Calu3 (cell line): Measurements from ENCODE around the gene ADGRG4. TPM values are rescaled to one million over a fixed set of nuclear protein-coding genes. Genes with fewer than 3 reads are reported as not detected.

Experiments used
- BruUV-seq: library from RNA; stranded (reverse); fragments of 400-500 nt; replicated peaks from 2 replicates; lab custom pipeline; 2021; lab: Mats Ljungman, UMichigan
- CTCF ChIA-PET: fragments of 300-600 bp; sonication (Branson Sonifier 250); formaldehyde crosslinking; loops from one replicate; lab custom pipeline; 2022; ENCODE audit warnings: antibody characterized with exemption; lab: Charles Lee
- DNase-seq: peaks from one replicate; pipeline ENCODE4 v3.0.0; 2022
- H3K27ac Mint-ChIP-seq: one replicate; pipeline ENCODE4 v1.8.0; 2022; ENCODE audit warnings: mixed read lengths; ENCODE audit not compliant: unreplicated experiment
- H3K27me3 Mint-ChIP-seq: one replicate; pipeline ENCODE4 v1.8.0; 2022; ENCODE audit warnings: mixed read lengths; ENCODE audit not compliant: unreplicated experiment
- H3K36me3 Mint-ChIP-seq: one replicate; pipeline ENCODE4 v1.8.0; 2022; ENCODE audit warnings: mild to moderate bottlenecking, moderate library complexity, mixed read lengths; ENCODE audit not compliant: insufficient read depth, unreplicated experiment
- H3K4me1 Mint-ChIP-seq: one replicate; pipeline ENCODE4 v1.8.0; 2022; ENCODE audit warnings: mild to moderate bottlenecking, low read depth, mixed read lengths; ENCODE audit not compliant: unreplicated experiment
- H3K4me3 Mint-ChIP-seq: one replicate; pipeline ENCODE4 v1.8.0; 2022; ENCODE audit warnings: mild to moderate bottlenecking, low read depth, moderate library complexity, mixed read lengths; ENCODE audit not compliant: unreplicated experiment
- H3K9me3 Mint-ChIP-seq: one replicate; pipeline ENCODE4 v1.8.0; 2022; ENCODE audit warnings: low read depth, mixed read lengths; ENCODE audit not compliant: unreplicated experiment
- CTCF ChIP-seq: fragments of 200-600 bp; IDR thresholded peaks from one replicate; pipeline ENCODE4 v1.8.0; 2022; ENCODE audit warnings: antibody characterized with exemption; ENCODE audit not compliant: unreplicated experiment
- intact Hi-C: fragments of 100-400 bp; cut with micrococcal nuclease; formaldehyde crosslinking; loops from one replicate; pipeline ENCODE4 v1.10.0; 2022; ENCODE audit not compliant: unreplicated experiment
- total RNA-seq: library from RNA; stranded (reverse); gene quantifications from 2 replicates; pipeline ENCODE4 v1.2.3, GENCODE V29; 2022

The ADGRG4 gene
- total RNA-seq, 1 experiment from 2014 or later = not detected

- Mint-ChIP-seq H3K4me3 (no peak overlapping the region), H3K4me1 (no peaks in the 10 kb centered on the region), H3K27ac (no peak overlapping the region), H3K9me3 (no peaks in the 10 kb centered on the region), H3K27me3 (peaks cover 21% of the 10 kb centered on the region), H3K36me3 (no peaks in the 10 kb centered on the region)
- no TSS peak for BruUV-seq
- intact Hi-C loops = no loop called here
- no peak for DNase-seq
- TF ChIP-seq CTCF = peak; percentile 26
- CTCF ChIA-PET = no interaction called here
Measured at GRCh38 chrX:136336623-136337022, 35.9 kb downstream of the ADGRG4 start.

GRCh38 chrX:136339702-136340101, 38.9 kb downstream of the ADGRG4 start:
- Mint-ChIP-seq H3K27ac (no peak overlapping the region), H3K36me3 (no peaks in the 10 kb centered on the region), H3K4me1 (no peaks in the 10 kb centered on the region), H3K9me3 (no peaks in the 10 kb centered on the region), H3K27me3 (peaks cover 21% of the 10 kb centered on the region), H3K4me3 (no peak overlapping the region)
- no peak for TF ChIP-seq CTCF
- no peak for DNase-seq
- CTCF ChIA-PET = no interaction called here
- intact Hi-C loops = no loop called here
- BruUV-seq = no TSS peak

- CTCF ChIA-PET = no interaction called here
- intact Hi-C loops = no loop called here
- H3K4me3 Mint-ChIP-seq = no peak overlapping the region
- H3K9me3 Mint-ChIP-seq = no peaks in the 10 kb centered on the region
- H3K4me1 Mint-ChIP-seq = no peaks in the 10 kb centered on the region
- H3K27ac Mint-ChIP-seq = no peak overlapping the region
- no peak for TF ChIP-seq CTCF
- peaks cover 19% of the 10 kb centered on the region for H3K27me3 Mint-ChIP-seq
- H3K36me3 Mint-ChIP-seq = no peaks in the 10 kb centered on the region
- BruUV-seq = no TSS peak
- DNase-seq = no peak
Measured at GRCh38 chrX:136344320-136344719, 43.6 kb downstream of the ADGRG4 start.

- H3K36me3 Mint-ChIP-seq = no peaks in the 10 kb centered on the region
- no peak overlapping the region for H3K27ac Mint-ChIP-seq
- CTCF ChIA-PET = no interaction called here
- no peaks in the 10 kb centered on the region for H3K9me3 Mint-ChIP-seq
- intact Hi-C loops = no loop called here
- no peaks in the 10 kb centered on the region for H3K27me3 Mint-ChIP-seq
- no peak for DNase-seq
- H3K4me3 Mint-ChIP-seq = no peak overlapping the region
- BruUV-seq = no TSS peak
- TF ChIP-seq CTCF = no peak
- no peaks in the 10 kb centered on the region for H3K4me1 Mint-ChIP-seq
Measured at GRCh38 chrX:136346506-136346905, 45.7 kb downstream of the ADGRG4 start.
